Heart left ventricle (tissue), 16 donors: Measurements from ENCODE around the gene ZNRF4. TPM values are rescaled to one million over a fixed set of nuclear protein-coding genes. Genes with fewer than 3 reads are reported as not detected.

Source experiments
- ATAC-seq, 4 donors: fragments of 200-7000 bp; cut with Tn5 transposase; one replicate each; pipeline ENCODE4 v1.9.1; 2020 to 2022; ENCODE audit warnings: moderate library complexity in 4 of 4, mild to moderate bottlenecking in 3 of 4, moderate number of reproducible peaks in 1 of 4
- DNase-seq, 5 donors: peaks; one replicate each; pipeline ENCODE4 v3.0.0-alpha.2; 2020
- H3K27ac ChIP-seq, 12 donors: fragments of 200-600 bp; sonication (generic) in 4 of 12; one replicate each; pipeline versions ENCODE4 v1.5.0 to v1.8.0; 2016 to 2022; ENCODE audit warnings: mild to moderate bottlenecking in 2 of 12
- H3K27me3 ChIP-seq, 9 donors: fragments of 200-600 bp; sonication (generic) in 2 of 9; one replicate each; pipeline versions ENCODE4 v1.5.1 to v1.8.0; 2016 to 2022; ENCODE audit warnings: mild to moderate bottlenecking in 3 of 9
- H3K36me3 ChIP-seq, 9 donors: fragments of 200-600 bp; sonication (generic) in 2 of 9; one replicate each; pipeline versions ENCODE4 v1.5.0 to v1.8.0; 2018 to 2022; ENCODE audit warnings: mild to moderate bottlenecking in 2 of 9
- H3K4me1 ChIP-seq, 12 donors: fragments of 200-600 bp; sonication (generic) in 4 of 12; one replicate each; pipeline versions ENCODE4 v1.5.0 to v1.8.0; 2016 to 2022; ENCODE audit warnings: mild to moderate bottlenecking in 3 of 12
- H3K4me3 ChIP-seq, 12 donors: fragments of 200-600 bp; sonication (generic) in 4 of 12; one replicate each; pipeline versions ENCODE4 v1.5.0 to v1.8.0; 2017 to 2022; ENCODE audit warnings: mild to moderate bottlenecking in 9 of 12, moderate library complexity in 4 of 12
- H3K9me3 ChIP-seq, 12 donors: fragments of 200-600 bp; sonication (generic) in 4 of 12; one replicate each; pipeline versions ENCODE4 v1.5.0 to v1.8.0; 2016 to 2022; ENCODE audit warnings: mild to moderate bottlenecking in 1 of 12
- POLR2A ChIP-seq, 2 donors: fragments of 450-650 bp; IDR thresholded peaks; one replicate each; pipeline ENCODE4 v1.6.1; 2017; ENCODE audit warnings: antibody characterized with exemption in 2 of 2, mild to moderate bottlenecking in 2 of 2, moderate library complexity in 2 of 2
- WGBS, 4 donors: extraction: QIAGEN DNeasy Blood & Tissue Kit in 2 of 4; methylation state at CpG; one replicate each; pipeline versions ENCODE4 v1.1.5 to v1.1.7; 2013 to 2018; 5-methylcytosine and 5-hydroxymethylcytosine counted together
- intact Hi-C, 10 donors: fragments of 100-400 bp; cut with DNase I; formaldehyde crosslinking; loops; one replicate each; pipeline versions ENCODE4 v1.11.1 to v1.14.2; 2022
- polyA plus RNA-seq, 2 donors: library from polyadenylated mRNA; stranded (reverse); fragments of 200-250 nt; gene quantifications; one replicate each; pipeline ENCODE4 v1.2.3, GENCODE V29; 2013
- total RNA-seq, 9 donors: library from RNA; depleted of rRNA in 2 of 9; stranded (reverse); fragments of >200 nt in 2 of 9; fragmentation: NEBNext Ultra II Directional in 3 of 9; extraction: Animal tissue kit (Norgen Biotek cat#: 25700) in 3 of 9; gene quantifications; one replicate each; pipeline versions ENCODE4 v1.1.0 to v1.2.4, GENCODE V29; 2016 to 2023
- TF ChIP-seq, protein P1 (sequence below), 12 donors: fragments of 200-600 bp; sonication (generic) in 4 of 12; IDR thresholded peaks; one replicate each; pipeline versions ENCODE4 v1.5.0 to v1.8.0; 2018 to 2022; ENCODE audit warnings: antibody characterized with exemption in 12 of 12, mild to moderate bottlenecking in 5 of 12
- donor health status: ischemic (EF 13 %, LVEDD 7.1; RV severe dilation, severe dysfunction).
- donor health status: healthy with polysubstance abuse.
- donor health status: DM: no; HTN: yes; CAD: no.
- donor health status: DM: no; HTN: no; CAD: no.
- donor health status: ischemic (EF 25% LVEDD 6.9; RV normal size, moderate dysfunction).
- donor health status: ischemic (EF 25% LVEDD 5.7; RV mildly dilated, moderate dysfunction).
- donor health status: healthy.
- donor health status: DM: yes; HTN: yes; CAD: no.
- donor health status: ischemic (EF 35%, LVEDD 5.7; RV mildly dilated, moderate dysfunction).
- donor health status: nonischemic (EF 11% LVEDD 7.7; RV severe dilation, severe dysfunction).
- donor health status: DM: yes; HTN: yes; CAD: no.
- donor health status: PGD.
- donor health status: ischemic (EF 29% LVEDD 5.4; RV normal size, mild dysfunction).
- donor health status: nonischemic (EF 23%, LVEDD 6.1; RV moderate dilation, normal function).

Gene ZNRF4
- total and polyA plus RNA-seq, 11 donors, result not detected

GRCh38 chr19:5452594-5453565 lies 2.3 kb upstream of the ZNRF4 start:
- TF ChIP-seq, protein P1, sequence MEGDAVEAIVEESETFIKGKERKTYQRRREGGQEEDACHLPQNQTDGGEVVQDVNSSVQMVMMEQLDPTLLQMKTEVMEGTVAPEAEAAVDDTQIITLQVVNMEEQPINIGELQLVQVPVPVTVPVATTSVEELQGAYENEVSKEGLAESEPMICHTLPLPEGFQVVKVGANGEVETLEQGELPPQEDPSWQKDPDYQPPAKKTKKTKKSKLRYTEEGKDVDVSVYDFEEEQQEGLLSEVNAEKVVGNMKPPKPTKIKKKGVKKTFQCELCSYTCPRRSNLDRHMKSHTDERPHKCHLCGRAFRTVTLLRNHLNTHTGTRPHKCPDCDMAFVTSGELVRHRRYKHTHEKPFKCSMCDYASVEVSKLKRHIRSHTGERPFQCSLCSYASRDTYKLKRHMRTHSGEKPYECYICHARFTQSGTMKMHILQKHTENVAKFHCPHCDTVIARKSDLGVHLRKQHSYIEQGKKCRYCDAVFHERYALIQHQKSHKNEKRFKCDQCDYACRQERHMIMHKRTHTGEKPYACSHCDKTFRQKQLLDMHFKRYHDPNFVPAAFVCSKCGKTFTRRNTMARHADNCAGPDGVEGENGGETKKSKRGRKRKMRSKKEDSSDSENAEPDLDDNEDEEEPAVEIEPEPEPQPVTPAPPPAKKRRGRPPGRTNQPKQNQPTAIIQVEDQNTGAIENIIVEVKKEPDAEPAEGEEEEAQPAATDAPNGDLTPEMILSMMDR (IDR thresholded peaks at IDR 0.05), result no peak
- no peak for TF ChIP-seq POLR2A (IDR thresholded peaks at IDR 0.05)
- Histone ChIP-seq H3K27ac (no peak overlapping the region), H3K4me1 (no peaks in the 10 kb centered on the region), H3K27me3 (peaks cover 0 to 34% (median 11%) of the 10 kb centered on the region in 9 donors), H3K9me3 (peaks cover 0 to 5% (median 0%) of the 10 kb centered on the region in 12 donors), H3K36me3 (no peaks in the 10 kb centered on the region), H3K4me3 (no peak overlapping the region)
- ATAC-seq (no peak), DNase-seq (no peak)
- 80 to 85% (median 85%) methylated on average over 14 to 16 of the region's 16 CpGs for WGBS, 4 donors
- intact Hi-C loops, result no loop called here

- 65 to 80% (median 67%) methylated on average over 4 to 5 of the region's 5 CpGs for WGBS, 4 donors
These were observed 474 bp upstream of the ZNRF4 start for GRCh38 chr19:5454743-5455142.

DNA sequence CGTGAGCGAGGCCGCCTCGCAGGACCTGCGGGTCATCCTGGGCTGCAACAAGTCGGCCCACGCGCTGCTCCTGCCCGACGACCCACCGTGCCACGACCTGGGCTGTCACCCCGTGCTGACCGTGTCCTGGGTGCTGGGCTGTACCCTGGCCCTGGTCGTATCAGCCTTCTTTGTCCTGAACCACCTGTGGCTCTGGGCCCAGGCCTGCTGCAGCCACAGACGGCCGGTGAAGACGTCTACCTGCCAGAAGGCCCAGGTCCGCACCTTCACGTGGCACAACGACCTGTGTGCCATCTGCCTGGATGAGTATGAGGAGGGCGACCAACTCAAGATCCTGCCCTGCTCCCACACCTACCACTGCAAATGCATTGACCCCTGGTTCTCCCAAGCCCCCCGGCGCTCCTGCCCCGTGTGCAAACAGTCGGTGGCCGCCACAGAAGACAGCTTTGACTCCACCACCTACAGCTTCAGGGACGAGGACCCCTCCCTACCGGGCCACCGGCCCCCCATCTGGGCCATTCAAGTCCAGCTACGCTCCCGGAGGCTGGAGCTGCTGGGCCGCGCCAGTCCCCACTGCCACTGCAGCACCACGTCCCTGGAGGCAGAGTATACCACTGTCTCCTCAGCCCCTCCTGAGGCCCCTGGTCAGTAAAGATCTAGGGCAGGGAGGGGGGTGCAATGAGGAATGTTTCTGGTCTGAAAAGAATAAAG lies 1.1 kb downstream of the ZNRF4 start:
- no peak for ATAC-seq
- TF ChIP-seq, protein P1 (IDR thresholded peaks at IDR 0.05), result no peak
- no peak for TF ChIP-seq POLR2A (IDR thresholded peaks at IDR 0.05)
- intact Hi-C loops, result no loop called here
- no peak for DNase-seq
- 87 to 90% (median 89%) methylated on average over 30 to 35 of the region's 35 CpGs for WGBS, 4 donors
- Histone ChIP-seq H3K27ac (no peak overlapping the region), H3K9me3 (peaks cover 0 to 5% (median 0%) of the 10 kb centered on the region in 12 donors), H3K36me3 (no peaks in the 10 kb centered on the region), H3K27me3 (peaks cover 0 to 6% (median 0%) of the 10 kb centered on the region in 9 donors), H3K4me3 (no peak overlapping the region), H3K4me1 (no peaks in the 10 kb centered on the region)

More at GRCh38 chr19:5454743-5455142, 474 bp upstream of the ZNRF4 start:
- Histone ChIP-seq H3K27ac (no peak overlapping the region), H3K9me3 (peaks cover 0 to 5% (median 0%) of the 10 kb centered on the region in 12 donors), H3K4me1 (no peaks in the 10 kb centered on the region), H3K4me3 (no peak overlapping the region), H3K27me3 (peaks cover 0 to 20% (median 6%) of the 10 kb centered on the region in 9 donors), H3K36me3 (no peaks in the 10 kb centered on the region)
- intact Hi-C loops, result no loop called here
- ATAC-seq, result no peak
- no peak for DNase-seq
- TF ChIP-seq POLR2A (IDR thresholded peaks at IDR 0.05), result no peak
- TF ChIP-seq, protein P1 (IDR thresholded peaks at IDR 0.05), result no peak

GRCh38 chr19:5456841-5457200 lies 1.6 kb downstream of the ZNRF4 start:
- 84 to 88% (median 85%) methylated on average over 15 to 16 of the region's 16 CpGs for WGBS, 4 donors
- Histone ChIP-seq H3K4me1 (no peaks in the 10 kb centered on the region), H3K36me3 (no peaks in the 10 kb centered on the region), H3K4me3 (no peak overlapping the region), H3K9me3 (peaks cover 0 to 5% (median 0%) of the 10 kb centered on the region in 12 donors), H3K27me3 (peaks cover 0 to under 1% (median 0%) of the 10 kb centered on the region in 9 donors), H3K27ac (no peak overlapping the region)
- intact Hi-C loops, result no loop called here
- ATAC-seq (no peak), DNase-seq (no peak)
- TF ChIP-seq, protein P1 (IDR thresholded peaks at IDR 0.05), result no peak
